ENCODE results near the gene TRRAP.

Gene TRRAP

GRCh38 chr7:98921608-98922372 is 43.5 kb downstream of the TRRAP start:
- no peak overlapping the region for H3K9ac ChIP-seq (ENCODE audit: low read length in 2 of 2)
- peaks cover 59 to 60% of the 10 kb centered on the region in 2 donors for H3K36me3 ChIP-seq (ENCODE audit: control insufficient read depth in 2 of 2, insufficient read depth in 2 of 2, low read length in 2 of 2)
- no peak overlapping the region for H3K4me3 ChIP-seq (ENCODE audit: low read length in 2 of 2)
- peaks cover 3% of the 10 kb centered on the region for H3K4me1 ChIP-seq (ENCODE audit: control insufficient read depth, insufficient read depth, low read length)
- H3K9me3 ChIP-seq (ENCODE audit: control insufficient read depth in 2 of 2, low read length in 2 of 2) = no peaks in the 10 kb centered on the region
- H3K27ac ChIP-seq (ENCODE audit: low read length) = no peak overlapping the region
- no peaks in the 10 kb centered on the region for H3K27me3 ChIP-seq (ENCODE audit: control insufficient read depth in 1 of 2, insufficient read depth in 2 of 2, low read length in 2 of 2)

- Histone ChIP-seq H3K27ac (ENCODE audit: low read length) (no peak overlapping the region), H3K36me3 (ENCODE audit: control insufficient read depth in 2 of 2, insufficient read depth in 2 of 2, low read length in 2 of 2) (peaks cover 62% of the 10 kb centered on the region in 2 donors), H3K4me3 (ENCODE audit: low read length in 2 of 2) (no peak overlapping the region), H3K27me3 (ENCODE audit: control insufficient read depth in 1 of 2, insufficient read depth in 2 of 2, low read length in 2 of 2) (no peaks in the 10 kb centered on the region), H3K9ac (ENCODE audit: low read length in 2 of 2) (no peak overlapping the region), H3K4me1 (ENCODE audit: control insufficient read depth, insufficient read depth, low read length) (peaks cover 3% of the 10 kb centered on the region), H3K9me3 (ENCODE audit: control insufficient read depth in 2 of 2, low read length in 2 of 2) (no peaks in the 10 kb centered on the region)
Measured at GRCh38 chr7:98922392-98923187, 44.3 kb downstream of the TRRAP start.

DNA sequence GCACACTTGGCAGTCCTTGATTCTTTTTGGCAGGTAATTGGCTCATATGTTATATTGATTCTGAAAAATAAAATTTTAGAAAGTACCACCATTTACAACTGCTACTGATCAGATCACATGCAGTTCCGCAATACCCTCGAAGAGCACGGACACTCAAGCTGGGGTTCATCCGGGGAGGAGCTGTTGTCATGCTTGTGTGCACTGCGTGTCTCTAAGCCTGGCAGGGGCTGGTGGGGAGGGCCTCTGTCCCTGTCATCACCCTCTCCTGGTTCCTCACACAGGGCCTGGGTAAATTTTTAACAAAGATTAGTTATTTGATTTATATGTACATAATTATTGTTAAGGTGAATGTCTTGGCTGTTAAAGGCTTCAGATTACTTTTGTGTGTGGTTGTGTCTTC is 45.2 kb downstream of the TRRAP start:
- no peak overlapping the region for H3K4me3 ChIP-seq (ENCODE audit: low read length in 2 of 2)

GRCh38 chr7:98927125-98927524 is 48.8 kb downstream of the TRRAP start:
- Histone ChIP-seq H3K27ac (ENCODE audit: low read length) (no peak overlapping the region), H3K4me3 (ENCODE audit: low read length in 2 of 2) (no peak overlapping the region), H3K9ac (ENCODE audit: low read length in 2 of 2) (no peak overlapping the region), H3K4me1 (ENCODE audit: control insufficient read depth, insufficient read depth, low read length) (peaks cover 3% of the 10 kb centered on the region), H3K36me3 (ENCODE audit: control insufficient read depth in 2 of 2, insufficient read depth in 2 of 2, low read length in 2 of 2) (peaks cover 60 to 68% of the 10 kb centered on the region in 2 donors), H3K27me3 (ENCODE audit: control insufficient read depth in 1 of 2, insufficient read depth in 2 of 2, low read length in 2 of 2) (no peaks in the 10 kb centered on the region), H3K9me3 (ENCODE audit: control insufficient read depth in 2 of 2, low read length in 2 of 2) (no peaks in the 10 kb centered on the region)

More for the DNA sequence above, 45.2 kb downstream of the TRRAP start:
- Histone ChIP-seq H3K4me1 (ENCODE audit: control insufficient read depth, insufficient read depth, low read length) (peaks cover 3% of the 10 kb centered on the region), H3K9me3 (ENCODE audit: control insufficient read depth in 2 of 2, low read length in 2 of 2) (no peaks in the 10 kb centered on the region), H3K27ac (ENCODE audit: low read length) (no peak overlapping the region), H3K36me3 (ENCODE audit: control insufficient read depth in 2 of 2, insufficient read depth in 2 of 2, low read length in 2 of 2) (peaks cover 66 to 67% of the 10 kb centered on the region in 2 donors), H3K27me3 (ENCODE audit: control insufficient read depth in 1 of 2, insufficient read depth in 2 of 2, low read length in 2 of 2) (no peaks in the 10 kb centered on the region), H3K9ac (ENCODE audit: low read length in 2 of 2) (no peak overlapping the region)

- H3K27ac ChIP-seq (ENCODE audit: low read length) = no peak overlapping the region
- no peak overlapping the region for H3K4me3 ChIP-seq (ENCODE audit: low read length in 2 of 2)
- H3K36me3 ChIP-seq (ENCODE audit: control insufficient read depth in 2 of 2, insufficient read depth in 2 of 2, low read length in 2 of 2) = peaks cover 48 to 63% of the 10 kb centered on the region in 2 donors
- no peaks in the 10 kb centered on the region for H3K9me3 ChIP-seq (ENCODE audit: control insufficient read depth in 2 of 2, low read length in 2 of 2)
- no peaks in the 10 kb centered on the region for H3K27me3 ChIP-seq (ENCODE audit: control insufficient read depth in 1 of 2, insufficient read depth in 2 of 2, low read length in 2 of 2)
- no peak overlapping the region for H3K9ac ChIP-seq (ENCODE audit: low read length in 2 of 2)
- no peaks in the 10 kb centered on the region for H3K4me1 ChIP-seq (ENCODE audit: control insufficient read depth, insufficient read depth, low read length)
Measured at GRCh38 chr7:98930464-98930863, 52.1 kb downstream of the TRRAP start.

DNA sequence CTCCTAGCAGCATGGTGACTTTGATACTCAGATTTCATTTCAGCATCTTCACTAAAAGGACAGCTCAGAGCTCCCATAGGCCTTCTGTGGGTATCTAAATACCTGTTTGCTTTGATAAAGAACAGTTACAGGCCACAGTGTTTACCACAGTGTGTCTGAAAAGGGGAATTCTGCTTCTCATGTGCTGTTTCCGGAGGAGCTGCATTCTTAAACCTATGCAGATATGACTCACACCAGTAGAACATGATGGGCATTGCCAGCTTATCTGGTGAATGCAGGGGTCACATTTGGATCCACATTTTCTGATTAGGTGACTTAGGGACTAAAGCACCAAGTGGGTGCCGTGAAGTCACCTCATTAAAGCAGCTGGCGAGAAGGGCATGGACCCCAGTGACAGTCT is 52.6 kb downstream of the TRRAP start:
- Histone ChIP-seq H3K9ac (ENCODE audit: low read length in 2 of 2) (no peak overlapping the region), H3K4me1 (ENCODE audit: control insufficient read depth, insufficient read depth, low read length) (no peaks in the 10 kb centered on the region), H3K27me3 (ENCODE audit: control insufficient read depth in 1 of 2, insufficient read depth in 2 of 2, low read length in 2 of 2) (no peaks in the 10 kb centered on the region), H3K36me3 (ENCODE audit: control insufficient read depth in 2 of 2, insufficient read depth in 2 of 2, low read length in 2 of 2) (peaks cover 44 to 60% of the 10 kb centered on the region in 2 donors), H3K4me3 (ENCODE audit: low read length in 2 of 2) (no peak overlapping the region), H3K9me3 (ENCODE audit: control insufficient read depth in 2 of 2, low read length in 2 of 2) (no peaks in the 10 kb centered on the region), H3K27ac (ENCODE audit: low read length) (no peak overlapping the region)

DNA sequence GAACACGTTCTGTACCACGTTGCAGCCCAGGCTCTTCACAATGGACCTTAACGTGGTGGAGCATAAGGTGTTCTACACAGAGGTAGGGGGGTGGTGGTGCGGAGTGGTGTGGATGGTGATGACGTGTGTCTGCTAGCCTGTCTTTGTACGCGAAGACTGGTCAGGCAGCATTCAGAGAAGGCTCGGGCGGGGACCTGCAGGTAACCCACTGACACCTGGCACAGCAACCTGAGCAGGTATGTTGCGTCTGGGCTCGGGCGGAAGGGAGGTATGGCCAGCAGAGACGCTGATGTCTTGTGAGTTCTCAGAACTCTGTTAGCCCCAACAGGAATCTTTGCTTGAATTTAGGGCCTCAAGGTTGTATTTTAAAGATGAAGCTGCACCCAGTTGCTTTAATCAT is 55.0 kb downstream of the TRRAP start:
- Histone ChIP-seq H3K27ac (ENCODE audit: low read length) (no peak overlapping the region), H3K9me3 (ENCODE audit: control insufficient read depth in 2 of 2, low read length in 2 of 2) (no peaks in the 10 kb centered on the region), H3K9ac (ENCODE audit: low read length in 2 of 2) (no peak overlapping the region), H3K27me3 (ENCODE audit: control insufficient read depth in 1 of 2, insufficient read depth in 2 of 2, low read length in 2 of 2) (no peaks in the 10 kb centered on the region), H3K36me3 (ENCODE audit: control insufficient read depth in 2 of 2, insufficient read depth in 2 of 2, low read length in 2 of 2) (peaks cover 41 to 61% of the 10 kb centered on the region in 2 donors), H3K4me3 (ENCODE audit: low read length in 2 of 2) (no peak overlapping the region), H3K4me1 (ENCODE audit: control insufficient read depth, insufficient read depth, low read length) (no peaks in the 10 kb centered on the region)

DNA sequence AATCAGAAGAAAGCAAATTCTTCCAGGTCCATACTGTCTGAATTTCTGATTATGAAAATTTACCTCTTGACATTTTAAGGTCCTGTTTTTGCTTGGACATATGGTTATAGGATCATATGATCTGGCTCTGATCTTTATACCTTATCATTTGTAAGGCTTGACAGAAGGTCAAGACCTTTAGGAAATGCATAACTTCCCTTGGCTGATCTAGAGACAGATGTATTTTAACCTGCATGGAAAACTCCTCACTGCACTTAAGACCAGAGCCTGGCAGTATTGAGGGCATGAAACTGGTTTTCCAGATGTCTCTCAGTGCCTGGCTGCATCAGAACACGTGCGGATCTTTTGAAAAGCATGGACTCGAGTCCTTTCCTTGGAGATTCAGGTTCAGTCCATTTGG is 55.9 kb downstream of the TRRAP start:
- Histone ChIP-seq H3K4me3 (ENCODE audit: low read length in 2 of 2) (no peak overlapping the region), H3K27ac (ENCODE audit: low read length) (no peak overlapping the region), H3K27me3 (ENCODE audit: control insufficient read depth in 1 of 2, insufficient read depth in 2 of 2, low read length in 2 of 2) (no peaks in the 10 kb centered on the region), H3K9ac (ENCODE audit: low read length in 2 of 2) (no peak overlapping the region), H3K36me3 (ENCODE audit: control insufficient read depth in 2 of 2, insufficient read depth in 2 of 2, low read length in 2 of 2) (peaks cover 50 to 62% of the 10 kb centered on the region in 2 donors), H3K9me3 (ENCODE audit: control insufficient read depth in 2 of 2, low read length in 2 of 2) (no peaks in the 10 kb centered on the region), H3K4me1 (ENCODE audit: control insufficient read depth, insufficient read depth, low read length) (no peaks in the 10 kb centered on the region)

GRCh38 chr7:98935811-98936210 is 57.5 kb downstream of the TRRAP start:
- no peaks in the 10 kb centered on the region for H3K27me3 ChIP-seq (ENCODE audit: control insufficient read depth in 1 of 2, insufficient read depth in 2 of 2, low read length in 2 of 2)
- H3K4me3 ChIP-seq (ENCODE audit: low read length in 2 of 2) = no peak overlapping the region
- no peaks in the 10 kb centered on the region for H3K4me1 ChIP-seq (ENCODE audit: control insufficient read depth, insufficient read depth, low read length)
- H3K36me3 ChIP-seq (ENCODE audit: control insufficient read depth in 2 of 2, insufficient read depth in 2 of 2, low read length in 2 of 2) = peaks cover 55 to 57% of the 10 kb centered on the region in 2 donors
- H3K9me3 ChIP-seq (ENCODE audit: control insufficient read depth in 2 of 2, low read length in 2 of 2) = no peaks in the 10 kb centered on the region
- H3K9ac ChIP-seq (ENCODE audit: low read length in 2 of 2) = no peak overlapping the region
- no peak overlapping the region for H3K27ac ChIP-seq (ENCODE audit: low read length)

- no peaks in the 10 kb centered on the region for H3K9me3 ChIP-seq (ENCODE audit: control insufficient read depth in 2 of 2, low read length in 2 of 2)
- H3K36me3 ChIP-seq (ENCODE audit: control insufficient read depth in 2 of 2, insufficient read depth in 2 of 2, low read length in 2 of 2) = peaks cover 53 to 57% of the 10 kb centered on the region in 2 donors
- H3K4me3 ChIP-seq (ENCODE audit: low read length in 2 of 2) = no peak overlapping the region
Measured at GRCh38 chr7:98943336-98943735, 65.0 kb downstream of the TRRAP start.

DNA sequence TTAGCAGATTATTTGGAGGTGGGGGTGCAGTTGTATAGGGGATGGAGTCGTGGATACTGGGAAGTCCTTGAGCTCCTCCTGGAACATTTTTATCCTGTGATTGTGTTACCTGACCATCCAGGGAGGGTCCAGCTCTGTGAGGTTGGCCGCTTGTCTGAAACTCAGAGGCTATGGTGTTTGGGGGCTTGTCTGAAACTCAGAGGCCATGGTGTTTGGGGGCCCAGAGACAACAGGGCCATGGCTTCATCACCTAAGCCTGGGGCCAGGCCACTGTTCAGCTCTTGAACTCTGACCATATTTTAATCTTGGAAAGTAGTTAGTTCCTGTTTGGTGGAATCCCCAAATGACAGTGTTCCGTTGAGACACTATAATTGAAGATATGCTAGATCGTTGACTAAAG is 66.1 kb downstream of the TRRAP start:
- no peak overlapping the region for H3K27ac ChIP-seq (ENCODE audit: low read length)
- no peak overlapping the region for H3K9ac ChIP-seq (ENCODE audit: low read length in 2 of 2)
- no peaks in the 10 kb centered on the region for H3K4me1 ChIP-seq (ENCODE audit: control insufficient read depth, insufficient read depth, low read length)
- H3K4me3 ChIP-seq (ENCODE audit: low read length in 2 of 2) = no peak overlapping the region
- no peaks in the 10 kb centered on the region for H3K9me3 ChIP-seq (ENCODE audit: control insufficient read depth in 2 of 2, low read length in 2 of 2)
- H3K36me3 ChIP-seq (ENCODE audit: control insufficient read depth in 2 of 2, insufficient read depth in 2 of 2, low read length in 2 of 2) = peaks cover 52 to 57% of the 10 kb centered on the region in 2 donors
- no peaks in the 10 kb centered on the region for H3K27me3 ChIP-seq (ENCODE audit: control insufficient read depth in 1 of 2, insufficient read depth in 2 of 2, low read length in 2 of 2)

More at GRCh38 chr7:98943336-98943735, 65.0 kb downstream of the TRRAP start:
- no peak overlapping the region for H3K9ac ChIP-seq (ENCODE audit: low read length in 2 of 2)
- H3K27ac ChIP-seq (ENCODE audit: low read length) = no peak overlapping the region
- no peaks in the 10 kb centered on the region for H3K4me1 ChIP-seq (ENCODE audit: control insufficient read depth, insufficient read depth, low read length)
- H3K27me3 ChIP-seq (ENCODE audit: control insufficient read depth in 1 of 2, insufficient read depth in 2 of 2, low read length in 2 of 2) = no peaks in the 10 kb centered on the region

Measured in stomach smooth muscle (tissue), 2 donors.